GM18519 (cell line): ENCODE measurements around the gene ITGAE.
"Not testable (repeated sequence)": the region's sequence is repeated elsewhere in the genome, so short reads cannot be mapped to it uniquely, and the experiment has no call there.

ENCODE experiments used
- ATAC-seq: cut with Tn5 transposase; IDR thresholded peaks from one replicate; pipeline ENCODE4 v1.9.1; 2021; ENCODE audit warnings: mild to moderate bottlenecking, moderate library complexity; ENCODE audit not compliant: unreplicated experiment, low FRiP score

Gene ITGAE, protein sequence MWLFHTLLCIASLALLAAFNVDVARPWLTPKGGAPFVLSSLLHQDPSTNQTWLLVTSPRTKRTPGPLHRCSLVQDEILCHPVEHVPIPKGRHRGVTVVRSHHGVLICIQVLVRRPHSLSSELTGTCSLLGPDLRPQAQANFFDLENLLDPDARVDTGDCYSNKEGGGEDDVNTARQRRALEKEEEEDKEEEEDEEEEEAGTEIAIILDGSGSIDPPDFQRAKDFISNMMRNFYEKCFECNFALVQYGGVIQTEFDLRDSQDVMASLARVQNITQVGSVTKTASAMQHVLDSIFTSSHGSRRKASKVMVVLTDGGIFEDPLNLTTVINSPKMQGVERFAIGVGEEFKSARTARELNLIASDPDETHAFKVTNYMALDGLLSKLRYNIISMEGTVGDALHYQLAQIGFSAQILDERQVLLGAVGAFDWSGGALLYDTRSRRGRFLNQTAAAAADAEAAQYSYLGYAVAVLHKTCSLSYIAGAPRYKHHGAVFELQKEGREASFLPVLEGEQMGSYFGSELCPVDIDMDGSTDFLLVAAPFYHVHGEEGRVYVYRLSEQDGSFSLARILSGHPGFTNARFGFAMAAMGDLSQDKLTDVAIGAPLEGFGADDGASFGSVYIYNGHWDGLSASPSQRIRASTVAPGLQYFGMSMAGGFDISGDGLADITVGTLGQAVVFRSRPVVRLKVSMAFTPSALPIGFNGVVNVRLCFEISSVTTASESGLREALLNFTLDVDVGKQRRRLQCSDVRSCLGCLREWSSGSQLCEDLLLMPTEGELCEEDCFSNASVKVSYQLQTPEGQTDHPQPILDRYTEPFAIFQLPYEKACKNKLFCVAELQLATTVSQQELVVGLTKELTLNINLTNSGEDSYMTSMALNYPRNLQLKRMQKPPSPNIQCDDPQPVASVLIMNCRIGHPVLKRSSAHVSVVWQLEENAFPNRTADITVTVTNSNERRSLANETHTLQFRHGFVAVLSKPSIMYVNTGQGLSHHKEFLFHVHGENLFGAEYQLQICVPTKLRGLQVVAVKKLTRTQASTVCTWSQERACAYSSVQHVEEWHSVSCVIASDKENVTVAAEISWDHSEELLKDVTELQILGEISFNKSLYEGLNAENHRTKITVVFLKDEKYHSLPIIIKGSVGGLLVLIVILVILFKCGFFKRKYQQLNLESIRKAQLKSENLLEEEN

DNA sequence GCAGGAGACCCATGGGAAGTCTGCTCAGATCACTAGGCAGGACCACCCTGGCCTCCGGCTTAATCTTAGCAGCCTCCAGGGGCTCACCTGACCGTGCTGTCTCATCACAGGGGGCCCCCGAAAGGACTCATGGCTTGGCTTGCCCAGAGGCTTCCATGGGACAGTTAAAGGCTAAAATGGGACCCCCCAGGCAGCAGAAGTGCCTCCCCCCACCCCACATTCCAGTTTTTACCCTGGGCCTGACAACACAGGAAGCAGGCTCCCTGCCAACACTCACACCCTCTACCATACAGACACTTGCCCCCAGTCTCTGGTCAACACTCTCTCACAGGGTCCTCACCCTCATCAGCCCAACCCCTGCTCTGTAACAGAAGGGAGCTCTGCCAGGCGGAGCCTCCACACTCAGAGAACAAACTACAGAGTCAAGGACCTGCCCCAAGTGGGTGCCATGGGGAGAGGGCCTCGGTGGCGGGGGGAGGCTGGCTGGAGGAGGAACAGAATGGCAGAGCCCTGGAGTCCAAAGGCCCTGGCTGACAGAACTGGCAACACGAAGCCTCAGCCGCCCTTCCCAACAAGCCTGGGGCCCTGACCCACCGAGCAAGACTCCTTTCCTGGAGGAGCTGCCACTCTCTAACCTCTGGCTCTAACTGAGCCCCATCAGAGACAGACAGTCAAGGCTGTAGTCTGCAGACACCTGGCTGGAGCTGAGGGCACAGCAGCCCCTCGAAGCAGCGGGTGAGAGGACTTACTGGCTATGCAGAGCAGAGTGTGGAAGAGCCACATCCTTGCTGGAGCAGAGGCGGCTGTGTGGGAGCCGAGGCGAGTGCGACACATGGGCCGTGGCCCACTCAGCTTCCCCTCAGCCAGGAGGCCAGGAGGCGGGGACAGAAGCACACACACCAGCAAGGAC, at the start of gene ITGAE:
TSS of gene ITGAE (minus strand) at position 827 of the 910 bp plus-strand sequence. CDS start at position 783, 44 bp downstream.
- no peak for ATAC-seq

DNA sequence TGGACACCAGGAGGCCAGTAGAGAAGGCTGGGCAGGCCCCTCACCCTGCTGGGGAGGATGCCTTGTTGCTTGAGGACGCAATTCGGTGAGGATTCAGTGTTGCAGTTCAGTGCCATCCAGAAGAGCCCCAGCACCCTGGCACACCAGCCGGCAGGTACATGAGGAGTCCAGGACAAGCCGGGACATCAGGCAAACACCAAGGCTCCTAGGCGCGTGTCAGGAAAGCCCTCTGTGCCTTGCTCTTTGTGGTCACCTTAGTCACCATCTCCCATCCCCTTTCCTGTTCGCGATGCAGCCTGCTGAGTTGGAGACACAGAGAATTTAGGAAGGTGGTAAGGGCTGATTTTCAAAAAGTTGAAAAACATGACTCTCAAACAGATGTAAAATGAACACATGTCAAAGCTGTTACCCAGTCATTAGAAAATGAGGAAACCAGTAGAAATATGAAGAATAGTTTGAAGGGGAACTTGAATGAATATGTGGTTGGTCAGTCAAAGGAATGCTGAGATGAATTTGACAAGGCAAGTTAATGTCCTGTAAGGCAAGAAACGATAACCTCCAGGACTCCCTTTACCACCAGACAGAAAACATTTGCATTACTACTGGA, 47.3 kb upstream of the ITGAE start:
- ATAC-seq = no peak

DNA sequence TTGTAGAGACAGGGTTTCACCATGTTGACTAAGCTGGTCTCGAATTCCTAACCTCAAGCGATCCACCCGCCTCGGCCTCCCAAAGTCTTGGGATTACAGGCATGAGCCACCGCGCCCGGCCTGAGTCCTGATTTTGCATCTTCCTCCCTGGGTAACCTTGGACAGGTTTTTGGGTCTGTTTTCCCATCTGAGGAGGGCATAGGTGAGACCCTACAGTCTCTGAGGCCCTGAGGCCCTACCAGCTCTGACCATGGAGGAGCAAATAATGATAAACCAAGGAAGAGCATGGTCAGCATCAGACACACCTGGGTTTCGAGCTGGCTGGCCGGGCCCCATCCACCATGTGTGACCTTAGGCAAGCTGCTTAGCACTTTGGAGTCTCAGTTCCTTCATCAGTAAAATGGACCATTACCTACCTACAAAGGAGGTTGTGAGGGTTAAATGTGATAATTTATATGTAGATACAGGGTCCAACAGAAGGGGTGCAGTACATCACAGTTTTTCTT, 46.2 kb upstream of the ITGAE start:
- no peak for ATAC-seq

DNA sequence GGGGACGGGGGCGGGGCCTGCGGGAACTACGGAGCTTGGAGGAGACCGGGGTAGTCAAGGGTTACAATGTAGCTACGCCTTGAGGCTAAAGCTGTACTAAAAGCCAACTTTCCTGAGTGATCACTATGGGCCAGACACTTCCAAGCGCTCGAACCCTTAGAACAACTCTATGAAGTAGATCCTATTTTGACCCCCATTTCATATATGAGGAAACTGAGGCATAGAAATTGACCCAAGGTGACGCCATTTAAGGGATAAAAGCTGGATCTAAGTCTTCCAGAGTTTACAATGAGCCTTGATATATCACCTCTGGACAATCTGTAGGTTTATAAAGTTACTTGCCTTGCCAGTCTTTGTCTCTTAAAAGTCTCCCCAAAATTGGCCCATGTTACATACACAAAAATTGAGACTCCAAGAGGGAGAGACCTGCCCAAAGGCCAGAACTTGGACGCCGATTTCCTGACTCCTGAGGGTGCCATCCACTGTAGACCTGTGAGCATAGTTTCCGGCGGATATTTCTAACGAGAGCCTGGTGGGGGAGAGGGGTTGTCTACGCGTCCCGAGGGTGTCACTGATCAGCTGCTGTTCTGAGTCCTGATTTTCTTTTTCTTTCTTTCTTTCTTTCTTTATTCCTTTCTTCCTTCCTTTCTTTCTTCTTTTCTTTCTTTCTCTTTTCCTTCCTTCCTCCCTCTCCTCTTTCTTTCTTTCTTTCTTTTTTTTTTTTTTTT, 45.6 kb upstream of the ITGAE start:
- no peak for ATAC-seq

DNA sequence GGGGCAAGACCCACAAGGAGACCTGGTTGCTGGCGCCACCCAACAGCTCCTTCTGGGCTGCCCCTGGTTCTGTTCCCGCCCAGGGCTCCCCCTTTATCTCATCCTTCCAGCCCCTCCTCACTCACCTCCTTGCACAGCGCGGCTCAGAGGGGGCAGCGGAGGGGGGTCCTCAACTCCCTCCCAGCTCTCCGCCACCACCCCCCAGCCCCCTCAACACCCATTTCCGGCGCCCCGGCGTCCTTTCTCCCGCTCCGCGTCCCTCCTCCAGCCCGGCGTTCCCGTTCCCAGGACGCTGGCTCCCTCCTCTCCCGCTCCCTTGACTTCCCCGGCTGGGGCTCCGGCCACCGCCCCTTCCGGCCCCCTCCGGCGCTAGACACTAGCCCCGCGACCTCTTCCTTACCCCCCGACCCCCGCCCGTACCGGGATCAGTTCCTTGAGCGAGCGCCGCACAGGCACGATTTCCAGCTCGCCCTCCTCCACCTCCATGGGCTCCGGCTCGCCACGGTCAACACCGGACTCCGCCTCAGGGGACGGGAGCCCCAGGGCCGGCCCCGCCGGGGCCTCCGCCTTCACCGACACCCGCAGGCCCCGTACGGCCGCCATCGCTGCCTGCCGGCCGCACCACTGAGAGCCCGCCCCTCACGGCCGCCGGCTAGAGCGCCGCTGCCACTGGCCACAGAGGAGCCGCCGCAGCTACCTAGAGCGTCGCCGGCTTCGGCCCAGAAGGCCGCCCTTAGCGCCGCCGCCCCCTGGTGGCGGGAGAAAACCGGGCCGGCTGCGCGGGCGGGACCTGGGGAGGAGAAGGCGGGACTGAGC, 44.8 kb upstream of the ITGAE start, which contains the start of gene NCBP3:
TSS of gene NCBP3 (minus strand) at position 626 of the 816 bp plus-strand sequence. CDS start at position 603, 23 bp downstream.
- ATAC-seq = peak; percentile 90

DNA sequence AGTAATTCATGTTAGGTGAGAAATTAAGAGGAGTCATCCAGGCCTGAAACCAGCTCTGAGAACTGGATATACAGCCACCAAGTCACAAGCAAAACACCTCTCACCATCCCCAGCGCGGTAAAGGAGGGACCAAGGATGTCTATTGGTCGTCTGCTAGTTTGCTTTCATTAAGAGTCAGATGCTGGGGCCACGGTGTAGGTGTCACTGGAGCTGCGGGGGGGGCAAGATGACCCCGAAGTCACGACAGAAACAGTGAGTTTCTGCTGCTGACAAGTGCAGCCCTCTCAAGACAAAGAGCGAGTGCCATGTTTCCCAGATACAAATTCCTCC, 44.3 kb upstream of the ITGAE start:
- no peak for ATAC-seq

DNA sequence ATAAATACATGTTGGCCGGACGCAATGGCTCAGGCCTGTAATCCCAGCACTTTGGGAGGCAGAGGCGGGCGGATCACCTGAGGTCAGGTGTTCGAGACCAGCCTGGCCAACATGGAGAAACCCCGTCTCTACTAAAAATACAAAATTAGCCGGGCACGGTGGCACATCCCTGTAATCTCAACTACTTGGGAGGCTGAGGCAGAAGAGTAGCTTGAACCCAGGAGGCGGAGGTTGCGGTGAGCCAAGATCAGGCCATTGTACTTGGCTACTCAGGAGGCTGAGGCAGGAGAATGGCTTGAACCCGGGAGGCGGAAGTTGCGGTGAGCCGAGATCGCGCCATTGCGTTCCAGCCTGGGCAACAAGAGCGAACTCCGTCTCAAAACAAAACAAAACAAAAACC, 43.6 kb upstream of the ITGAE start:
- not testable (repeated sequence) for ATAC-seq

DNA sequence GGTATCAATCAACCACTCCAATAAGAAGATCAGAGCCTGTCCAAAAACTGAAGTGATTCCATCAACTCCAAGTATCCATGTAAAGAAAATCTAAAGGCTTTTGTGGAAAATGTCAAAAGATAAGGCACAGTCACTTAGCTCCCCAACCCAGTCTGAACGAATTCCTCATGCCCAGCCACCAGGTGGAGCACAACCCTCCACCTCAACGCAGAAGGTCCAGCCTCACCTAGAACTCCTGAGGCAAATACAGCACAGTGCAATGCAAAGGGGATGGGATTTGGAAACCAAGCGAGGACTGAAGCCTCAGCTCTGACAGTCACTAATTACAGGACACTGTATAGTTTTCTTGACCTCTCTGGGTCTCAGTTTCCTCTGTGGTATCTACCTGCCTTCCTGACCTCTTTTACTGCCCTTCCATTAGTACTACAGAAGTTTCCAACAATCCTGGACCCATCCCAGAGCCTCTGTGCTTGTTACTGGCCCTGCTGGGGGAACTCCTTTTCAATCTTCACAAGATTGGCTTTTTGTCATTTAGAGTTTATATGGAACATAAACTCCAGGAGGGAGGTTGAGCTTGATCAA, 43.0 kb upstream of the ITGAE start:
- no peak for ATAC-seq

DNA sequence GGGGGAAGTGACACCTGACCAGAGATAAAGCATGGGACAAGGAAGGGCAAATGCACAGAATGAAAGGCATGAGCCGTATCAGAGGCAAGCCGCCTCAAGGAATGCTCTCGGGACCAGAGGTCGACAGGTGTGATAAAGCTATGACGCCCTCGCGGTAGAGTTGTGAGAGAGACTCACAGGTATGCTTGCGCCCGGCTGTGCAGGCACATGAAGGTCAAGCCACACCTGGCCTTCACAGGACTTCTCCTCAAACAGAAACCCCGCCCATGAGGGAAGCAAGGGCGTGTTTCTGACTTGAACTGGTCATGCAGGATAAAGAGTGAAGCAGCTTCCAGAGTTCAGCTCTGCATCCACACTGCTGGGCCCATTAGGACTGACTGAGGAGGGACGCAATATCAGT, 37.2 kb upstream of the ITGAE start:
- no peak for ATAC-seq

DNA sequence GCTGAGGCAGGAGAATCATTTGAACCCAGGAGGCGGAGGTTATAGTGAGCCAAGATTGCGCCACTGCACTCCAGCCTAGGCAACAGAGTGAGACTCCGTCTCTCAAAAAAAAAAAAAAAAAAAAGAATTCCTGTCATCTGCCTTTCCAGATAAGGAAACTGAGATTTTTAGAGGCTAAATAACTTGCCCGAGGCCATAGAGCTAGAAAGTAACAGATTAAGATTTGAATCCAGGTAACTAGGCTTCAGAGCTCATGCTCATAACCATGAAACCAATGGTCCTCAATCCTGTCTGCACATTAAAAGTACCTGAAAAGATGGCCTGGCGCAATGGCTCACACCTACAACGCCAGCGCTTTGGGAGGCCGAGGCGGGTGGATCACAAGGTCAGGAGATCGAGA, 35.6 kb upstream of the ITGAE start:
- no peak for ATAC-seq

DNA sequence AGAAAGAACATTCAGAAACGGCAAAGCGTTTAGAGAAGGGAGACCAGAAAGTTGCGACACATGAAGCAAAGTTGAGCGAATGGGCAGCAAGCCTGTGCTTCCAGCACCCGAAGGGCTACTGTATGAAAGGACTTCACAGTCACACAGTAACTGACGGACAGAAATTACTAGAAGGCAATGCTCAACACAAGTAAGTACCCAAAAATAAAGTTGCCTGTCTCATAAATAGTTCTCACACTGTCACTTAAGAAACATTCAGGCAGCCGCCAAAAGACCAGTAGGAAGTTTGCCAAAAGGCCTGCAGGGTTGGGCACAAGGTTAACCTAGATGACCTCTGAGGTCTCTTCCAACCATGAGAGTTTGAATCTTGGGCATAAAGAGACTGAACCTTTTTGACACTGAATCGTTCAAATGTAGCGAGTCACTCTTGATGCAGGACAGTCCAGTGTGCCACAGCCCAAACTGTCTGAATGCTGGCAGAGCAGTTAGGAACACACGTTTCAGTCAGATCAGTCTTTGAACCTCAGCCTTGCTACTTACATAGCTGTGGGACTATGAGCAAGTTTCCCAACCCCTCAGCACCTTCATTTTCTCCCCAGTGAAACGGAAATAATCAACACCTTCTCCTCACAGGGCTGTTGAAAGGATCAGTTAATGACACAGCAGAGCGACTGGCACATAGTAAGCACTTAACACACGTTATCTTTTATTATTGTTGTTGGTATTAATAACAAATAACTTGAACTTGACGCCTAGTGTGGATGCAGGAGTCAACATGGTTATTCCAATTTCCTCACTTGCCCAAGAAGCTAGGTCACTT, 34.6 kb upstream of the ITGAE start:
- no peak for ATAC-seq

DNA sequence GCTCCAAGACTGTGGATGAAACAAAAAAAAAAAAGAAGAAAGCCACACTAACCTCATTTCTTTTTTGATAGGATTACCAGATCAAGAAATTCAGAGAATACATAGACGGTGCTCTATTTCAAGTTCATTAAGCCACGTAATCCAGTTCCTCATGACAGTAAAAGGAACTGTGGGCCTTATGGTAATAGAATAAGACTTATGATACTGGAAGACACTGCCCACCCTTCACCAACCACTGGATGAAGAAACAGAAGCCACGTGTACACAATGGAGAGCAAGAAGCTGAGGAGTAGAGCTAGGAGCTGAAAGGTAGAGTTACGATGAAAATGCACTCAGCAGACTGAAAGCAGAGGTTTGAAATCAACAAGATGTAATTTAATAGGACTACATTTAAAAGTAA, 33.8 kb upstream of the ITGAE start:
- ATAC-seq = no peak

DNA sequence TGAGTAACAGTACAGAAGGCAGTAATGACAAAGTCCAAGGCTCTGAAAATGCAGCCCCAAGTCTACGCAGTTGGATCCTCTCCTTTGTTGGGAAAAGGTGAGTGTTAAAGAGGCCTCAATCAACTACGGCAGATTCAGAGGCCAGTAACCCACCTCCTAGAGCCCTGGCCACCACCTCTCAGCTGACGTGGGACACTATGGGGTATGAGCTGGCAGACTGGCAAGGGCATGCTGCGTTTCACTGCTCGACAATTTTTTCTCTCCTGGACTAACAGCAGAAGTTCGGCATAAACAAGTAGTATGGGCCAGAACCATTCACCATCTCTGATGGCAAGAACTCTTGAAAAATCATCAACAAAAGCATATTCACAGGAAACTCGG, 27.9 kb upstream of the ITGAE start:
- ATAC-seq = no peak

DNA sequence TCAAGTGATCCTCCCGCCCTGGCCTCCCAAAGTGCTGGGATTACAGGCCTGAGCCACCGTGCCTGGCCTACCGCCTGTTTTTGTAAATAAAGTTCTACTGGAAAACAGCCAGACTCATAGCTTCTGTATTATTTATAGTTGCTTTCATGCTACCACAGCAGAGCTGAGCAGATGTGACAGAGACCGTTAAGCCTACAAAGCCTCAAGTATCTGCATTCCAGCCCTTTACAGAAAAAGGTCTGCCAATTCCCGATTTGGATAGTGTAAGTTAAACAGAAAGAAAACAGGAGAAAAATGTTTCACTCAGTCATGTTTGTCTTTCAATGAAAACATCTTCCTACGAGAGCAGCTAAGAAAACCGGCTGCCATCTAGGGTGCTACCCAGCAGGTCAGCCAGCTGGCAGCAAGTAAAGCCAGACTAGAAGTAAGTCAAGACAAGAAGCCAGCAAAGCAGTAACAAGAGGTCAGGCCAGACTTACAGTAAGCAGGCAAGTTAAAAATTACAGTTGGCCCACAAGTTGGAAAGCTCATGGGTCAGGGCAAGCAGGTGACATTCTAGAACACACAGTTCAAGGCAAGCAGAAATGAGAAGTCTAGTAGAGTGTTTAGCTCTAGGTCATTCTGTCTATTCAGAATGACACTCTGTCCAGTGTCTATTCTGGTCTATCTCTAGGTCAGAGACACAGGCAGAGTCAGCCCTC, 27.3 kb upstream of the ITGAE start:
- no peak for ATAC-seq

DNA sequence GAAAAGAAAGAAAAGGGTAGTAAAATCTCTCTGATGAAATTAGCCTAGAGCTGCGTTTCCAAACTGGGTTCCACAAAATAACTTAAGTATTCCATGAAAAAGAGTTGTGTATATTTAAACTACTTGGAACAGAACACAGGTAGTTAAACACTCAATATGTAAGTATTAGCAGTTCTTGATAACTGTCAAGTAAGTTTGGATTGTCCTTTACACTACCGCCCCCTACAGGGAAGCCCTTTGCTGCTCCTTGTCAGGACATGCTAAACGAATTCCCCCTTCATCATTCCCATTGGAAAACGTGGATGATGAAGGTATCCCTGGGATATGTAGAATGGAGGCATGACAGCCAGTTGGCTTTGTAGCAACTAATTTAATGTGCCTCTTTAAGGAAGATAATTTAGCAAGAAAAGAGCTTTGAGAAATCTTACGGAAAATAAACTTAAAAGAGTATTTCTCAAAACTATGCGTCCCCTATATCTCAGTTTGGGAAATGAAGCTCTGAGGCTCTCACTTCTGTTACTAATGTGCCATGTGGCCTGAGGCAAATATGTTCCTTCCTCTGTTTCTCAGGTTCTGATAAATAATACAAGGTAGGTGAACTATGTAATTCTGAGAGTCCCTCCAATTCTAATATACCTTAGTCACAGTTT, 26.3 kb upstream of the ITGAE start:
- ATAC-seq = no peak

DNA sequence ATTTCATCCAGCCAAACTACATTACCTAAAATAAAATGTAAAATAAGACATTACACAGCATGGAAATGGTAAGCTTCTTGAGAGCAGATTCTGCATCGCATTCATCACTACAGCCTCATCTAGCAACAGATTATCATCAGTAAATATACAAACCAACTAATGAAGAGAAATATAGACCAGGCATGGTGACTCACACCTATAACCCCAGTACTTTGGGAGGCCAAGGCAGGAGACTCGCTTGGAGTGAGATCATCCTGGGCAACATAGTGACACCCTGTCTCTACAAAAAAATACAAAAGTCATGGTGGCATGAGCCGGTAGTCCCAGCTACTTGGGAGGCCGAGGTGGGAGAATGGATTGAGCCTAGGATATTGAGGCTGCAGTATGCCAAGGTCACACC, 25.2 kb upstream of the ITGAE start:
- ATAC-seq = no peak
